RWPE1 (cell line): Measurements from ENCODE around the gene ATG2A.

Experiments
- CTCF ChIA-PET: fragments of 350-600 bp; sonication (Branson Sonifier 250); formaldehyde crosslinking; extraction: SDS; loops from one replicate; lab custom pipeline; 2021; lab: Yijun Ruan, JAX
- POLR2A ChIA-PET: fragments of 400-600 bp; formaldehyde crosslinking; extraction: SDS; loops from one replicate; lab custom pipeline; 2020; ENCODE audit warnings: antibody characterized with exemption; ENCODE audit not compliant: low non-redundant PET; lab: Yijun Ruan, JAX
- DNase-seq: peaks from one replicate; pipeline ENCODE4 v3.0.0; 2012; ENCODE audit warnings: low spot score
- H3K27ac ChIP-seq: fragments of 450-650 bp; 2 replicates; pipeline ENCODE4 v1.5.1; 2017
- TF ChIP-seq, protein P1 (sequence below): fragments of 450-650 bp; conservative IDR thresholded peaks from 2 replicates; pipeline ENCODE4 v1.5.1; 2017; ENCODE audit warnings: low read depth, mild to moderate bottlenecking

The ATG2A gene

DNA sequence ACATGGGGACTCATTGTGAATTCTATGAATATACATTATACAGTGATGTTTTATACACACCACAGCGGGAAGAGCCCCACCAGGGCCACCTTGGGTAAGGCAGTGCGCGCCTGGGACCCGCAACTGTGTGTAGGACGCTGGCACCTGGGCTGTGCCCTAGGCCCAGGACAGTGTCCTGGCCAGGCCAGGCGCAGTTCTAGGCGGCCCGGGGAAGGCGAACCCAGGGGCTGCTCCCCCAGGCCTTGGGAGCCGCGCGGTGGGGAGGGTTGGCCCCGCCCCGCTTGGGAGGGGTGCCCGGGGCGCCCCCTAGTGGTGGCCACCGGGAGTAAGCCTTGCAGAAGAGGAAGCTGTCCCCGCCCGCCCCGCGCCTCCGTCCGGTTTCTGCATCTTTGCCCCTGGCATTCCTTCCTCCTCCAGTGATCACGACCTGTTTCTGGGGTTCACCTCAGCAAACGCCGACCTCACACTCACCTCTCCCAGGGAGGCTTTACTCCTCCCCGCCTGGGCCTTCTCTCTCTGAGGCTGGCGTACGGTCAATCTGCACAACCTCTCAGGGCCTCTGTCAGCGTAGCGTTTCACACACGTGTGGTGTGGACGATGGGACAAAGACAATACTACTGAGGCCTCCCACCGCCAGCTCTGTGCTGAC is 29.1 kb downstream of the ATG2A start:
- ChIA-PET POLR2A (no interaction called here), CTCF (interaction anchor here (0.5 to 2.1 kb wide), 21 partner anchors 9 to 181 kb away, joined by 3 to 39 read pairs (median 4); partner anchors contain the start of genes ARL2 and EHD1)
- peak overlapping the region; percentile 42 for H3K27ac ChIP-seq
- TF ChIP-seq, protein P1, sequence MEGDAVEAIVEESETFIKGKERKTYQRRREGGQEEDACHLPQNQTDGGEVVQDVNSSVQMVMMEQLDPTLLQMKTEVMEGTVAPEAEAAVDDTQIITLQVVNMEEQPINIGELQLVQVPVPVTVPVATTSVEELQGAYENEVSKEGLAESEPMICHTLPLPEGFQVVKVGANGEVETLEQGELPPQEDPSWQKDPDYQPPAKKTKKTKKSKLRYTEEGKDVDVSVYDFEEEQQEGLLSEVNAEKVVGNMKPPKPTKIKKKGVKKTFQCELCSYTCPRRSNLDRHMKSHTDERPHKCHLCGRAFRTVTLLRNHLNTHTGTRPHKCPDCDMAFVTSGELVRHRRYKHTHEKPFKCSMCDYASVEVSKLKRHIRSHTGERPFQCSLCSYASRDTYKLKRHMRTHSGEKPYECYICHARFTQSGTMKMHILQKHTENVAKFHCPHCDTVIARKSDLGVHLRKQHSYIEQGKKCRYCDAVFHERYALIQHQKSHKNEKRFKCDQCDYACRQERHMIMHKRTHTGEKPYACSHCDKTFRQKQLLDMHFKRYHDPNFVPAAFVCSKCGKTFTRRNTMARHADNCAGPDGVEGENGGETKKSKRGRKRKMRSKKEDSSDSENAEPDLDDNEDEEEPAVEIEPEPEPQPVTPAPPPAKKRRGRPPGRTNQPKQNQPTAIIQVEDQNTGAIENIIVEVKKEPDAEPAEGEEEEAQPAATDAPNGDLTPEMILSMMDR, result peak; percentile 95
- DNase-seq, result peak; percentile 72

DNA sequence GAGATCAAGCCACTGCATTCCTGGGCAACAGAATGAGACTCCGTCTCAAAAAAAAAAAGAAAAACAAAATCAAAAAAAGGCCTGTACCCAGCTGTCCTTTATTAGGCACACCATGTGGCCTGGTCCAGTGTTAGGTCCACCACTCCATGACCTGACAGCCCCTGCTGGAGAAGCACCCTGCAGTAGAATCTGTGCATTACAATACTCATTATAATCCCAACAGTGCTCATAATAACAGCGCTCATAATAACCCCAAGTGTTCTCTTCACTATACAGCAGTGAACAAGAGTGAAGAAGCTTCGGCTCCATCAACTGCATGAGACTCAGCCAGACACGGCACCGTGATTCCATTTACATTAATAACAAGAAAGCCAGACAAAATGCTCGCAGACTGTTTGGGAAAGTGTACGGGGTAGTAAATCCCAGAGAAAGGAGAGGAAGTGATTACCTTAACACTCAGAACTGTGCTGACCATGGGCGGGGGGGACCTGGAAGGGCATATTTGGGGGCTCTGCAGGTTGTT is 29.7 kb downstream of the ATG2A start:
- TF ChIP-seq, protein P1, result no peak
- ChIA-PET POLR2A (no interaction called here), CTCF (interaction anchor here (0.8 to 2.1 kb wide), 8 partner anchors 11 to 153 kb away, joined by 3 to 39 read pairs (median 9); no protein-coding TSS in a partner anchor)
- peak overlapping the region; percentile 42 for H3K27ac ChIP-seq
- no peak for DNase-seq

DNA sequence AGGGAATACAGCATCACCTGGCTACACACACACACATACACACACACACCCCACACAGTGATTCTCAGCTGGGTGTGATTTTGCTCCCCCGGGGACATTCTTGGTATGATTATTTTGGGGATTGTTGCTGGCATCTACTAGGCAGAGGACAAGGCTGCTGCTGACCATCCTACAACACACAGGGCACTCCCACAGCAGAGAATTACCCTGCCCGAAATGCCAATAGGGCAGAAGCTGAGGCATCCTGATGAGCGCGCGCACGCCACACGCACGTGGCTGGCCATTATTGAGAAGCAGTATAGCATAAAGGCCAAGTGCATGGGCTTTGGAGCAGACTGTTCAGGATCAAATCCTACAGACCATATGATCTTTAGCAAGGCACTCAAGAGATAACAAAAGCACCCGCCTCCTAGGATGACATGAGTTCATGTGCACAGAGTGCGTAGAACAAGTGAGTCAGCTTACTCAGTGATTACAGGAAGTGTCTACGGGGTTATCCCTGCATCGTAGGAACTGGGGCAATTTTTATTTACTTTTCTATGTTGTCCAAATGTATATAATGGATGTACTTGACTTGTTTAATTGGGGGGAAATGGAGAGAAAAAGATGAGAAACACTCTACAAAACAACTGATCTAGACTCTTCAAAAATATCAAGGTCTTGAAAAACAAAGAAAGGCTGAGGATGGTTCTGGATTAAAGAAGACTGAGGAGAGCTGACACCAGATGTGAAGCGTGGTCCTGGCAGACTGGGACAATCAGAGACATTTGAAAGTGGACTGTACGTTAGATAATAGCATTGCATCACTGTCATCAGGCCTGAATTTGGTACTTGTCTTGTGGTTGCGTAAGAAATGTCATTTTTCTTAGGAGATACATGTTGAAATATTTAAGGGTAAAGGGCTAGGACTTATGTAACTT is 31.4 kb downstream of the ATG2A start:
- peak overlapping the region; percentile 54 for H3K27ac ChIP-seq
- TF ChIP-seq, protein P1, result no peak
- DNase-seq, result peak; percentile 46
- CTCF ChIA-PET, result interaction anchor here (0.6 to 1.1 kb wide), 3 partner anchors 10 to 226 kb away, joined by 3 to 4 read pairs (median 4); no protein-coding TSS in a partner anchor
- POLR2A ChIA-PET, result no interaction called here

DNA sequence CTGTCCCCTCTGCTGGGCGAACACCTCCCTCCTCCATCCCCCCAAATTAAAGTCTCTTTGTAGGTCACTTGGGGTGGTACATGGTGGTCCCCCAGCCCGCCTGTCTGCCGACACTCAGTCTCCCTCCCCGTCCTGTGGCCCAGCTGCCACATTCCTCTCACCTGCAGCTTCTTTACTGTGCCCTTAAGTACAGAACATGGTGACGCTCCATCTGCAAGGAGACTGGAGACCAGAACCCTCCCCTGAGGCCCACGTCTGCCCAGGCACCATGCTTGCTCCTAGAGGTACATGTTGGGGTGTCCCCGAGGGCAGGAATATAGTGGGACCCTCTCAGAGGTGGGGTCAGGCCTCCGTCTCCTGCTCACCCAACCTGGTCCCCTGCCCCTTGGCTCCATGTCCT is 33.0 kb downstream of the ATG2A start:
- ChIA-PET CTCF (interaction anchor here (0.6 kb wide), 1 partner anchor 12 kb away, joined by 4 read pairs; no protein-coding TSS in a partner anchor), POLR2A (no interaction called here)
- TF ChIP-seq, protein P1, result no peak
- no peak overlapping the region; the same call in 1 of the 2 replicates for H3K27ac ChIP-seq
- DNase-seq, result no peak

DNA sequence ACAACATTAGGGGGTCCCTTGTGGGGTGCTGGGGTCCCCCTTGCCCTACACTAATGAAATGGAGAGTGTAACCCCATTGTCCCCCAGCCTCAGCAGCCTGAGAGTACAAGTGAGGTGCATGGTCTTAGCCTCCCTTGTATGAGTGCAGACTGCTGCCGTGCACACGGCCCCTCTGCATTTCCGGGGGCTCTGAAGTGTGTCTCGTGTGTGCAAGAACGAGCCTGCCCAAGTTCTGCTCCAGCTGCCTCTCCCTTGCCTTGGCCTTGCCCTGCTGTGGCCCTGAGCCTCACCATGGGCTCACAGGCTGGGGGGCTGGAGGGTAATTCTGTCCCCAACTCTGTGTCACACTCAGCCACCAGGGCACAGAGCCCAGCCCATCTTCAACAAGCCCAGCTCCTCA is 33.4 kb downstream of the ATG2A start:
- H3K27ac ChIP-seq, result peak overlapping the region; percentile 33; the same call in 1 of the 2 replicates
- CTCF ChIA-PET, result interaction anchor here (1.1 to 3.0 kb wide), 2 partner anchors 11 to 131 kb away, joined by 3 to 10 read pairs; no protein-coding TSS in a partner anchor
- POLR2A ChIA-PET, result no interaction called here

More for the DNA sequence above, 33.4 kb downstream of the ATG2A start:
- no peak for DNase-seq
- TF ChIP-seq, protein P1, result no peak
